Measurements from ENCODE around the gene PRKG2. TPM values are rescaled to one million over a fixed set of nuclear protein-coding genes. Genes with fewer than 3 reads are reported as not detected.

The PRKG2 gene
- total and polyA plus RNA-seq, 2 of the 13 experiments (the other 11 are each of a cell fraction or from before 2014, with no cell fraction given): 0.04 TPM

- TF ChIP-seq PRDM10 (CRISPR knock-in tag; IDR thresholded peaks at IDR 0.05; ENCODE audit: low read depth) (no peak), NFE2L2 (IDR thresholded peaks at IDR 0.05; ENCODE audit: low read length) (no peak), JUND (CRISPR knock-in tag; IDR thresholded peaks at IDR 0.05) (no peak)
Measured at GRCh38 chr4:81204571-81204970, 10.5 kb downstream of the PRKG2 start (continued).

- in situ Hi-C loops (cut with HindIII; ENCODE audit: extremely low pct_ligation_motif_present, low pct_unique_long_range_greater_than_20kb) (no loop called here), intact Hi-C loops (cut with micrococcal nuclease; ENCODE audit: unreplicated experiment) (no loop called here)
- no peak overlapping the region for H3K27ac ChIP-seq (ENCODE audit: extremely low read length, insufficient read depth, low read length)
- no peaks in the 10 kb centered on the region for H3K27me3 ChIP-seq (ENCODE audit: control insufficient read depth in 1 of 2, insufficient read depth in 2 of 2, low read length in 2 of 2)
- H3K4me2 ChIP-seq (ENCODE audit: low read depth, low read length): no peak overlapping the region
- ATAC-seq: no peak
- no peaks in the 10 kb centered on the region for H3K4me1 ChIP-seq (ENCODE audit: insufficient read depth, low read length)
- no peak for FAIRE-seq
- ChIA-PET POLR2A (no interaction called here), CTCF (ENCODE audit: low intra/inter-chr PET ratio, low total read pairs) (no interaction called here)
- no peak for DNase-seq (ENCODE audit: low spot score)
- H3K36me3 ChIP-seq (replicated peaks in 1 of 2; ENCODE audit: control insufficient read depth in 1 of 2, insufficient read depth in 2 of 2, low read length in 2 of 2): no peaks in the 10 kb centered on the region
- H3K9ac ChIP-seq (ENCODE audit: insufficient read depth, low read depth, low read length): no peak overlapping the region
- no peaks in the 10 kb centered on the region for H3K9me3 ChIP-seq (ENCODE audit: low read length)
- no peaks in the 10 kb centered on the region for H4K20me1 ChIP-seq (ENCODE audit: insufficient read depth, low read length)
- no peak overlapping the region for H2AFZ ChIP-seq (ENCODE audit: low read length)
- no TSS peak for BruUV-seq (replicated peaks)
- no peak overlapping the region for H3K4me3 ChIP-seq (replicated peaks in 1 of 3; ENCODE audit: insufficient read depth in 1 of 3, low read depth in 2 of 3, low read length in 3 of 3)
- no peaks in the 10 kb centered on the region for H3K79me2 ChIP-seq (ENCODE audit: insufficient read depth, low read length)
- no peak for TF ChIP-seq ZNF83 (CRISPR knock-in tag; IDR thresholded peaks at IDR 0.05; ENCODE audit: borderline replicate concordance)
- TF ChIP-seq RBFOX2 (IDR thresholded peaks at IDR 0.05; ENCODE audit: low read depth, low read length): no peak
- TF ChIP-seq ZNF143 (CRISPR knock-in tag; IDR thresholded peaks at IDR 0.05): no peak
- no peak for TF ChIP-seq ZC3H4 (CRISPR knock-in tag; IDR thresholded peaks at IDR 0.05; ENCODE audit: borderline replicate concordance)
- no peak for TF ChIP-seq TRIM22 (IDR thresholded peaks at IDR 0.05)
- no peak for TF ChIP-seq ZNF576 (CRISPR knock-in tag; IDR thresholded peaks at IDR 0.05)
- no peak for TF ChIP-seq TOE1 (CRISPR knock-in tag; IDR thresholded peaks at IDR 0.05)
- TF ChIP-seq CBFB (CRISPR knock-in tag; IDR thresholded peaks at IDR 0.05): no peak
- no peak for TF ChIP-seq ZFYVE20 (CRISPR knock-in tag; IDR thresholded peaks at IDR 0.05; ENCODE audit: borderline replicate concordance, low read depth)
- no peak for TF ChIP-seq CSRNP2 (CRISPR knock-in tag; conservative IDR thresholded peaks at IDR 0.05; ENCODE audit: low read depth)
Measured at GRCh38 chr4:81199831-81200230, 15.2 kb downstream of the PRKG2 start.
